ENCODE measurements around the gene KIAA1671. TPM values are rescaled to one million over a fixed set of nuclear protein-coding genes. Genes with fewer than 3 reads are reported as not detected.

Gene KIAA1671
- total RNA-seq, 1 donor from 2014 or later: 17.6 TPM

DNA sequence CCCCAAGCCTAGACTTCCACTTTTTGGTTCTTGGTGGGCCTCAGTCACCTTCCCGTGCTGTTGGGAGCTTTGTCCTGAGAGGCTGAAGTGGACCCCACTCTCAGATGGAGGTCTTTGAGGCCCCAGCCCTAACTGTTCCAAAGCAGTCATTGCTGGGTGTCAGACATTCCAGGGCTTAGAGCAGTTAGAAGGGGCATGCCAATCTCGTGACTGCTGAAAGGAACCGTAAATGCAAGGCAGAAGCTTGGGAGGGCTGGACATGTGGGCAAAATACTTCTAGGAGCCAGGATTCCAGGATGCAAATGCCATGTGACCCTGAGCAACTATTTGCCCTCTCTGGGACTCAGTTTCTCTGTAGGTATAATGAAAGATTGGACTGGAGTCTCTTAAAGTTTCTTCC, 128.3 kb downstream of the KIAA1671 start:
- Mint-ChIP-seq H3K4me3 (no peak overlapping the region), H3K27me3 (ENCODE audit: insufficient read depth) (no peaks in the 10 kb centered on the region), H3K27ac (no peak overlapping the region), H3K9me3 (no peaks in the 10 kb centered on the region), H3K36me3 (ENCODE audit: low read depth) (peaks cover 2% of the 10 kb centered on the region), H3K4me1 (ENCODE audit: low read depth) (peaks cover 83% of the 10 kb centered on the region)
- intact Hi-C loops (cut with micrococcal nuclease): loop anchor here (1.0 to 5.0 kb wide), 4 partner anchors 91 to 366 kb away; no protein-coding TSS in a partner anchor
- DNase-seq (ENCODE audit: low spot score): no peak

DNA sequence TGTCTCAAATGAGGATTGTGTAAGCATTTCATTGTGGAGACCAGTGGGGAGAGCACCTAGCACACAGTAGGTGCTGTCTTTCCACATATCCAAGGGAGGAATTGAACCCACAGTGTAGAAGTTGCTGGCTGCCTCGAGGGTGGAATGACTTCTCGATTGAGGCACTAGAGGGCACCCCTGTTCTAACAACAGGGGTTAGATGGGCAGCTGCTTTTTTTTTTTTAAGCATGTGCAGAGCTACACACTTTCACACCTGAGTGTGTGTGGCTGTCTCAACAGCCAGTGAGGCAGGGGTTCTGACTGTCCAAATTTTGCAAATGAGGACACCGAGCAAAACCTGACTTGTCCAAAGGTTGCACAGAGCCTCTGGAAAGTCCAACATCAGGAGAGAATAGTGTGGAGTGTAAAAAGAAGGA, 128.9 kb downstream of the KIAA1671 start:
- H3K27ac Mint-ChIP-seq: peak overlapping the region; percentile 72

DNA sequence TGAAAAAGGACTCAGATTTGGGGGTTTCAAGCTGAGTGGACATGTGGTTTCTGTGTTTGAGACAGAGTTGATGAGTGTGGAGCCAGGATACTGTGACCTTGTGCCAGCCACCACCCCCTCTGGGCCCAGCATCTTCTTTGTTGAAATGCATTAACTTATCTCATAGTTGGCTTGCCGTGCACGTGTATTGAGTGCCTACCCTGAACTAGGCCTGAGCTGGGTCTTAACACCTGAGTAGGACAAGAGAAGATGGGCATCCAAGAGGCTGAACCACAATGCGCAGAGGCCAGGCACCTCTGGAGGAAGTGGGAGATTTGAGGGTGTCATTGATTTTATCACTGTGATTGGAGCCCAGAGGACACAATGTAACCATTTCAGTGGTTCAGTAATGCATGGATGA, 129.6 kb downstream of the KIAA1671 start:
- no peaks in the 10 kb centered on the region for H3K9me3 Mint-ChIP-seq
- no peak for DNase-seq (ENCODE audit: low spot score)
- H3K27ac Mint-ChIP-seq: peak overlapping the region; percentile 55
- peaks cover 83% of the 10 kb centered on the region for H3K4me1 Mint-ChIP-seq (ENCODE audit: low read depth)
- peaks cover 7% of the 10 kb centered on the region for H3K36me3 Mint-ChIP-seq (ENCODE audit: low read depth)
- no peak overlapping the region for H3K4me3 Mint-ChIP-seq
- intact Hi-C loops (cut with micrococcal nuclease): loop anchor here (5.0 kb wide), 1 partner anchor 365 kb away; no protein-coding TSS in a partner anchor
- no peaks in the 10 kb centered on the region for H3K27me3 Mint-ChIP-seq (ENCODE audit: insufficient read depth)

More for the DNA sequence above, 128.9 kb downstream of the KIAA1671 start:
- no peak overlapping the region for H3K4me3 Mint-ChIP-seq
- H3K9me3 Mint-ChIP-seq: no peaks in the 10 kb centered on the region
- intact Hi-C loops (cut with micrococcal nuclease): loop anchor here (1.0 to 5.0 kb wide), 4 partner anchors 91 to 366 kb away; no protein-coding TSS in a partner anchor
- no peaks in the 10 kb centered on the region for H3K27me3 Mint-ChIP-seq (ENCODE audit: insufficient read depth)
- H3K4me1 Mint-ChIP-seq (ENCODE audit: low read depth): peaks cover 83% of the 10 kb centered on the region
- H3K36me3 Mint-ChIP-seq (ENCODE audit: low read depth): peaks cover 5% of the 10 kb centered on the region
- DNase-seq (ENCODE audit: low spot score): peak; percentile 33

DNA sequence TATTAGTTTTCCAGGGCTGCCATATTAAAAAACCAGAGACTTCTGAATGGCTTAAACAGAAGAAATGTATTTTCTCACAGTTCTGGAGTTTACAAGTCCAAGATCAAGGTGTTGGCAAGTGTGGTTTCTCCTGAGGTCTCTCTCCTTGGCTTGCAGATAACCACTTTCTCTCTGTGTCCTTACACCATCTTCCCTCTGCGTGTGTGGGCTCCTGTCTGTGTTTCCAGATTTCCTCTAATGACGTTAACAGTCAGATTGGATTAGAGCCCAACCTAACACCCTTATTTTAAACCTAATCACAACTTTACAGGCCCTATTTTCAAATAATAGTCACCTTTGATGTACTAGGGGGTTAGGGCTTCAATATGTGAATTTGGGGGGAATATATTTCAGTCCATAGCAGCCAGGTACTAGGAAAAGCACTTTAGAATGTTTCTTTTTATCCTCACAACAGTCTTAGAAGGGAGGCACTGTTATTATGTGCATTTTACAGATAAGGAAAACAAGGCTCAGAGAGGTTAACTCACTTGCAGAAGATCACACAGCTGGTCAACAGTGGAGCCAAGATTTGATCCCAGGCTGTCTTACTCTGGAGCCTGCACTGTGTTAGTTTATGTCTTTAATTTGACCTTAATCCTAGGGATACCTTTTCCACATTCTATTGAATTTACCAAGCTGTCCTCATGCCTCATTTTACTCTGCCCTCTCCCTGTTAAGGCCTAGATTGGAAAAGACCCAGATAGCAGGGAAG, 130.7 kb downstream of the KIAA1671 start:
- Mint-ChIP-seq H3K27ac (peak overlapping the region; percentile 11), H3K9me3 (no peaks in the 10 kb centered on the region), H3K27me3 (ENCODE audit: insufficient read depth) (no peaks in the 10 kb centered on the region), H3K4me3 (no peak overlapping the region), H3K4me1 (ENCODE audit: low read depth) (peaks cover 74% of the 10 kb centered on the region), H3K36me3 (ENCODE audit: low read depth) (peaks cover 11% of the 10 kb centered on the region)
- intact Hi-C loops (cut with micrococcal nuclease): loop anchor here (5.0 kb wide), 1 partner anchor 364 kb away; no protein-coding TSS in a partner anchor
- DNase-seq (ENCODE audit: low spot score): no peak

GRCh38 chr22:25083807-25084200, 131.3 kb downstream of the KIAA1671 start:
- Mint-ChIP-seq H3K9me3 (no peaks in the 10 kb centered on the region), H3K36me3 (ENCODE audit: low read depth) (peaks cover 13% of the 10 kb centered on the region), H3K27ac (no peak overlapping the region), H3K27me3 (ENCODE audit: insufficient read depth) (no peaks in the 10 kb centered on the region), H3K4me1 (ENCODE audit: low read depth) (peaks cover 74% of the 10 kb centered on the region), H3K4me3 (no peak overlapping the region)
- DNase-seq (ENCODE audit: low spot score): no peak
- intact Hi-C loops (cut with micrococcal nuclease): loop anchor here (5.0 kb wide), 1 partner anchor 363 kb away; no protein-coding TSS in a partner anchor

DNA sequence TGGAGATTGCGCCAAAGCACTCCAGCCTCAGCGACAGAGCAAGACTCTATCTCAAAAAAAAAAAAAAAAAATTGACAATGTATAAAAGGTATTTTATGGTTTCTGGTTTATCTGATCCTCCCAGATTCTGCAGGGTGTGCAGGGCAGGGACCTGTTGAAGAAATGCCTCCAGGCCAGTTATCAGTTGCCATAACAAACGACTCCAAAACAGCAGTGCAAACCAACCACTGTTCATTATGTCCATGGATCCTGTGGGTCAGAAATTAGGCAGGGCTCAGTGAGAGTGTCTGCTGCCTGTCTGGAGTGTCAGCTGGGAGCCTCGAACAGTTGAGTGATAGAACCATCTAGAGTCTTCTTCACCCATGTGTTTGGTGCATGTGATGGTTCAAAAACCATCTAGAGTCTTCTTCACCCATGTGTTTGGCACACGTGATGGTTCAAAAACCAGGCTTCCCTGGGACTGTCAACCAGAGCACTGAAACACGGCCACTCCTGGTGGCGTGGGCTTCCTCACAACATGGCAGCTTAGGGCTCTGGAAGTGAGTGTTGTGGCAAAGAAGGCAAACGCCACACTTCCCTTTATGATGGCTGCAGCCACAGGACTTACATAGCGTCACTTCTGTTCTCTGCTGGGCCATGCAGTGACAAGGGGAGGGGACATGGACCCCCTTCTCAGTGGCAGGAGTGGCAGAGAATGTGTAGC, 132.0 kb downstream of the KIAA1671 start:
- H3K4me3 Mint-ChIP-seq: no peak overlapping the region
- H3K27ac Mint-ChIP-seq: no peak overlapping the region
- intact Hi-C loops (cut with micrococcal nuclease): loop anchor here (5.0 kb wide), 1 partner anchor 363 kb away; no protein-coding TSS in a partner anchor
- no peaks in the 10 kb centered on the region for H3K9me3 Mint-ChIP-seq
- peaks cover 69% of the 10 kb centered on the region for H3K4me1 Mint-ChIP-seq (ENCODE audit: low read depth)
- H3K36me3 Mint-ChIP-seq (ENCODE audit: low read depth): peaks cover 15% of the 10 kb centered on the region
- no peak for DNase-seq (ENCODE audit: low spot score)
- no peaks in the 10 kb centered on the region for H3K27me3 Mint-ChIP-seq (ENCODE audit: insufficient read depth)

DNA sequence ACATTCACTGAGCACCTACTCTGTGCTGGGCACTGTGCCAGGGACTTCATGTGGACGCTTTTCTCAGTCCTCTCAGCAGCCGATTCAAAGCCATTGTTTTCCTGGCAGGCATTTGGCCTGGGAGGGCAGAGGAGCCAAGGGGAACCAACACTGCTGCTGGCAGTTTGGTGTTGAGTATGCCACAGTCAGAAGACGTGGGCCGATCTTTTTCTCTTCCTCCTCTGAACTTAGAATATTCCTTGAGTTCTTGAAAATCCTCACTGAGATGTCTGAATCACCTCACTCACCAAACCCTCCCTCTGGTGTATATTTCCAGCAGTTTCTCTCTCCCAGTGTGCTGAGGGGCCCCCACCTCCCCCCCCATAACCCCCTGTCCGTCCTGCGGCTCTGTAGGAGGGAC, 132.6 kb downstream of the KIAA1671 start:
- DNase-seq (ENCODE audit: low spot score): no peak
- Mint-ChIP-seq H3K4me1 (ENCODE audit: low read depth) (peaks cover 69% of the 10 kb centered on the region), H3K4me3 (no peak overlapping the region), H3K36me3 (ENCODE audit: low read depth) (peaks cover 15% of the 10 kb centered on the region), H3K27me3 (ENCODE audit: insufficient read depth) (no peaks in the 10 kb centered on the region), H3K9me3 (no peaks in the 10 kb centered on the region), H3K27ac (peak overlapping the region; percentile 71)
- intact Hi-C loops (cut with micrococcal nuclease): no loop called here

DNA sequence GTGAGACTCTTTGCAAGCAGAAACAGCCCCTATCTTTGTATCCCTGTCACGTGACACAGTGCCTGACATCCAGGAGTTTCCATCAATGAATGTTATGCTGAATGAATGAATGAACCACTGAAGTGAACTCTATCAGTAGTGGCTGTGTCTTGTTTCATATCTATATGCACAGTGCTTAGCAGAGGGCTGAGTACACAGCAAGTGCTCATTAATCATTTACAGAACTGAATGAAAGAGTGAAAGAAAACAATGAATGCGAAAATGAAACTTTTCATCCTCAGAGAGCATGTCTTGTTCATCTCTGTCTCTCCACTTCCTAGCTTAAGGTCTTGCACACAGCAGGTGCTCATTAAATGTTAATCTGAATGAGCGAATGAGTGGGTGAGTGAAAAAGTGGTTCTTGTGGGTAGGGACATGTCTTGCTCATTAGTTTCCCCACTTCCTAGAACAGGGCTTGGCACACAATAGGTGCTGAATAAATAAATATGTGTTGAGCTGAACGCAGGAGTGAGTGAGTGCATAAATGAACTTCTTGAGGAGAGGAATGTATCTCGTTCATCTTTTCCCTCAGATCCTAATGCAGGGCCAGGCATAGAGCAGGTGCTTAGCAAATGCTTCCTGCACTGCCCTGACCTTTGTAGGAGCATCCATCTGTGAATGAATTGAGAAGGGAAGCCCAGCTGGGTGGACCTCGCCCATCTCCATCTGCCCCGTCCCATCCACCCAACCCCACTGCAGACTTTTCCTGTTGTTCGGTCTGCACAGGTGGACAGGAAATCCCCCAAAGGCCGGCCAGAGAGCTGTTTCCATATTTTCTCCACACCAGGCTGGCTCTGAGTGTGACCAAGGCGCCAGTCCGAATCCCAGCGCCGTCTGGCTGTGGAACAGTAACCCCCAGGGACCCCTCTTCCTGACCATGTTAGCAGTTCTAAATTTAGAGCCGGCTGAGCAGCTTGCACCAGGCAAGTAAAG, 133.7 kb downstream of the KIAA1671 start:
- peak overlapping the region; percentile 56 for H3K4me3 Mint-ChIP-seq
- no peaks in the 10 kb centered on the region for H3K27me3 Mint-ChIP-seq (ENCODE audit: insufficient read depth)
- peaks cover 16% of the 10 kb centered on the region for H3K36me3 Mint-ChIP-seq (ENCODE audit: low read depth)
- no peak for DNase-seq (ENCODE audit: low spot score)
- H3K27ac Mint-ChIP-seq: peak overlapping the region; percentile 79
- no peaks in the 10 kb centered on the region for H3K9me3 Mint-ChIP-seq
- H3K4me1 Mint-ChIP-seq (ENCODE audit: low read depth): peaks cover 71% of the 10 kb centered on the region
- intact Hi-C loops (cut with micrococcal nuclease): loop anchor here (1.0 to 2.0 kb wide), 5 partner anchors 10 to 1587 kb away; no protein-coding TSS in a partner anchor

GRCh38 chr22:25086902-25087282, 134.4 kb downstream of the KIAA1671 start:
- no peaks in the 10 kb centered on the region for H3K9me3 Mint-ChIP-seq
- H3K4me1 Mint-ChIP-seq (ENCODE audit: low read depth): peaks cover 64% of the 10 kb centered on the region
- peaks cover 17% of the 10 kb centered on the region for H3K36me3 Mint-ChIP-seq (ENCODE audit: low read depth)
- intact Hi-C loops (cut with micrococcal nuclease): loop anchor here (1.0 to 2.0 kb wide), 5 partner anchors 11 to 1586 kb away; no protein-coding TSS in a partner anchor
- no peaks in the 10 kb centered on the region for H3K27me3 Mint-ChIP-seq (ENCODE audit: insufficient read depth)
- H3K4me3 Mint-ChIP-seq: no peak overlapping the region
- H3K27ac Mint-ChIP-seq: peak overlapping the region; percentile 72
- DNase-seq (ENCODE audit: low spot score): no peak

DNA sequence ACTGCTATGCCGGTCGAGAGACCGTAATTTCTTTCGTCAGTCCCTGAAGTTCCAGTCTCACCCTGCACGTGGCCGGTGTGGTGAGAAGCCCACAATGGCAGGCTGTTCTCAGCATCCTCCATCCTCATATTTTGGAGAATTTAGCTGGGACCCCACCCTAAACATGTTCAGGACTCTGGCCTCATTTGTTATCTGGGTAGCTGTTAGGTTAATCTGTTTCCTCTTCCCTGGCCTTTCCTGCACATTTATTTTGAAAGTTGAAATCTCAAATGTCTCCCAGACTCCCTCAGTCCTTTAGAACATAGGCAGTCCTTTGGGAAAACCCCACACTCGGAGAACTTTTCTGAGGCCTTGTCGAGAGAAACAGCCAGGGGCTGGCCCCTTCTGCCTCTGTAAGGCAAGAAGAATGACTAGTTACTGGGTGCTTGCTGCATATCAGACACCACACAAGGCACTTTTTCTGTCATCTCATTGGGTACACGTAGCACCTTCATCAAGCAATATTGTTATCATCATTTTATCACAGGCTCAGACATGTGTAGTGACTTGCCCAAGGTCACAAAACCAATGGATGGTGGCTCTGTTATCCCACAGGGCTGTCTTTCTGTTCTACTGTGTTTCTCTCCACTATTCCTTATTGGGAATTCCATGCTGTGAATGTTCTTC, 137.8 kb downstream of the KIAA1671 start:
- intact Hi-C loops (cut with micrococcal nuclease): no loop called here
- Mint-ChIP-seq H3K4me1 (ENCODE audit: low read depth) (peaks cover 40% of the 10 kb centered on the region), H3K27ac (peak overlapping the region; percentile 29), H3K4me3 (no peak overlapping the region), H3K36me3 (ENCODE audit: low read depth) (peaks cover 21% of the 10 kb centered on the region), H3K9me3 (no peaks in the 10 kb centered on the region), H3K27me3 (ENCODE audit: insufficient read depth) (no peaks in the 10 kb centered on the region)
- DNase-seq (ENCODE audit: low spot score): no peak

DNA sequence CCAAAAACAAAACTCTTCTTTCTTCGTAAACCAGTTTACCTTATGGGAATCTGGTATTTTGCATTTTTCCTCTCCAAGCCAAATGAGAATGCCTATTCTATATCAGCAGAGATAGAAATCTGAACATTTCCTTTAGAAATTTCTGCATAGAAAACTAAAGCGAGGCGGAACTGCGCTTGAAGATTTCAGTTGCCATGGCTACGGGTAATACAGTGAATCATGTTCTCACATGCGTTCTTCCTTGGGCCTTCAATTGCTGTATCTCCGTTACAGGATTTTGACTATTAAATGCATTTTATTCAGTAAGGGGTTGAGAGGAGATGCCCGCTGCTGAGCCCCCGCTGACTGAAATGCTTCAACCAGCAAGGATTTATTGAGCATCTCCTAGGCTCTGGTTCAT, 138.9 kb downstream of the KIAA1671 start:
- no peak overlapping the region for H3K27ac Mint-ChIP-seq
- DNase-seq (ENCODE audit: low spot score): no peak
- H3K36me3 Mint-ChIP-seq (ENCODE audit: low read depth): peaks cover 17% of the 10 kb centered on the region
- no peak overlapping the region for H3K4me3 Mint-ChIP-seq
- no peaks in the 10 kb centered on the region for H3K9me3 Mint-ChIP-seq
- intact Hi-C loops (cut with micrococcal nuclease): no loop called here
- peaks cover 28% of the 10 kb centered on the region for H3K4me1 Mint-ChIP-seq (ENCODE audit: low read depth)
- H3K27me3 Mint-ChIP-seq (ENCODE audit: insufficient read depth): no peaks in the 10 kb centered on the region

GRCh38 chr22:25092119-25092518, 139.6 kb downstream of the KIAA1671 start:
- intact Hi-C loops (cut with micrococcal nuclease): no loop called here
- no peaks in the 10 kb centered on the region for H3K27me3 Mint-ChIP-seq (ENCODE audit: insufficient read depth)

More at GRCh38 chr22:25092119-25092518, 139.6 kb downstream of the KIAA1671 start:
- Mint-ChIP-seq H3K36me3 (ENCODE audit: low read depth) (peaks cover 15% of the 10 kb centered on the region), H3K27ac (peak overlapping the region; percentile 18), H3K9me3 (no peaks in the 10 kb centered on the region), H3K4me1 (ENCODE audit: low read depth) (peaks cover 22% of the 10 kb centered on the region), H3K4me3 (no peak overlapping the region)
- DNase-seq (ENCODE audit: low spot score): no peak

Measured in activated T-helper 1 cell treated with anti-CD3 and anti-CD28 coated beads, Interleukin-12 subunit alpha, Interleukin-12 subunit beta, Interleukin-2, Interleukin-4 antibody, amounts not matched to agents 30 ng/mL and 10 ng/mL and 1 ng/mL, durations not matched to agents 14 hours and 24 hours and 36 hours (primary cell).